Measurements from ENCODE around the gene YAF2. TPM values are rescaled to one million over a fixed set of nuclear protein-coding genes. Genes with fewer than 3 reads are reported as not detected.

Gene YAF2
- total and polyA plus RNA-seq, 2 experiments from 2014 or later = 1.0 TPM

DNA sequence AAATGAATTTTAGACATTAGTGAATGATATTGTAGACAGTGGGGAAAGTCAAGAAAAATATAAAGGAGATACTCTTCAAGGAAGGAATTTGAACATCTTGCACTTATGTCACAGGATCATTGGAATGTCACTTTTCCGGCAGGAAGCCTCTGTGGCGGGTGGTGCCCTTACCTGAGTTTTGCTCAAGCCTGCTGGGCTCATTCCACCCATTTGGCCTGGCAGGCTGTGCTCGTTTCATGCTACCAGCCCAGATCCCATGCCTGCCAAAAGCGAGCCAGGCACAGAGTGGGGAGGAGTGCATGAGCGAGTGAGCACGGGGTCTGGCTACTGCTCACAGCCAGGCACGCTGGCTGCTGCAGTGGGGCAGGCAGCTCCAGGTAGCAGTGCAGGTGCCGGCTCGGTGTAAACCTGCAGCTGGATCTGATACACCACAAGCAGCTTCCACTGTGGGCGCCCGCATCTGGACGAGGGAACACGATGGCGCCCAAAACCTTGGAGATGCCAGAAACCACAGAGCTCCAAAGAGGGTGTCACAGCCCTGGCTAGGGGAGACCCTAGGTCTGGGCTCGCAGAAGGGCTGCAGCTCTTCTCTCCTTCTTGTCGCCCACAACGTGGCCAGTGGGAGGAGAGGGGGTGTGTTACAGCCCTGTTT, 28.7 kb upstream of the YAF2 start (continued):
- TF ChIP-seq, protein P1, sequence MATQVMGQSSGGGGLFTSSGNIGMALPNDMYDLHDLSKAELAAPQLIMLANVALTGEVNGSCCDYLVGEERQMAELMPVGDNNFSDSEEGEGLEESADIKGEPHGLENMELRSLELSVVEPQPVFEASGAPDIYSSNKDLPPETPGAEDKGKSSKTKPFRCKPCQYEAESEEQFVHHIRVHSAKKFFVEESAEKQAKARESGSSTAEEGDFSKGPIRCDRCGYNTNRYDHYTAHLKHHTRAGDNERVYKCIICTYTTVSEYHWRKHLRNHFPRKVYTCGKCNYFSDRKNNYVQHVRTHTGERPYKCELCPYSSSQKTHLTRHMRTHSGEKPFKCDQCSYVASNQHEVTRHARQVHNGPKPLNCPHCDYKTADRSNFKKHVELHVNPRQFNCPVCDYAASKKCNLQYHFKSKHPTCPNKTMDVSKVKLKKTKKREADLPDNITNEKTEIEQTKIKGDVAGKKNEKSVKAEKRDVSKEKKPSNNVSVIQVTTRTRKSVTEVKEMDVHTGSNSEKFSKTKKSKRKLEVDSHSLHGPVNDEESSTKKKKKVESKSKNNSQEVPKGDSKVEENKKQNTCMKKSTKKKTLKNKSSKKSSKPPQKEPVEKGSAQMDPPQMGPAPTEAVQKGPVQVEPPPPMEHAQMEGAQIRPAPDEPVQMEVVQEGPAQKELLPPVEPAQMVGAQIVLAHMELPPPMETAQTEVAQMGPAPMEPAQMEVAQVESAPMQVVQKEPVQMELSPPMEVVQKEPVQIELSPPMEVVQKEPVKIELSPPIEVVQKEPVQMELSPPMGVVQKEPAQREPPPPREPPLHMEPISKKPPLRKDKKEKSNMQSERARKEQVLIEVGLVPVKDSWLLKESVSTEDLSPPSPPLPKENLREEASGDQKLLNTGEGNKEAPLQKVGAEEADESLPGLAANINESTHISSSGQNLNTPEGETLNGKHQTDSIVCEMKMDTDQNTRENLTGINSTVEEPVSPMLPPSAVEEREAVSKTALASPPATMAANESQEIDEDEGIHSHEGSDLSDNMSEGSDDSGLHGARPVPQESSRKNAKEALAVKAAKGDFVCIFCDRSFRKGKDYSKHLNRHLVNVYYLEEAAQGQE (IDR thresholded peaks at IDR 0.05; ENCODE audit: unreplicated experiment) = no peak
- TF ChIP-seq, protein P2, sequence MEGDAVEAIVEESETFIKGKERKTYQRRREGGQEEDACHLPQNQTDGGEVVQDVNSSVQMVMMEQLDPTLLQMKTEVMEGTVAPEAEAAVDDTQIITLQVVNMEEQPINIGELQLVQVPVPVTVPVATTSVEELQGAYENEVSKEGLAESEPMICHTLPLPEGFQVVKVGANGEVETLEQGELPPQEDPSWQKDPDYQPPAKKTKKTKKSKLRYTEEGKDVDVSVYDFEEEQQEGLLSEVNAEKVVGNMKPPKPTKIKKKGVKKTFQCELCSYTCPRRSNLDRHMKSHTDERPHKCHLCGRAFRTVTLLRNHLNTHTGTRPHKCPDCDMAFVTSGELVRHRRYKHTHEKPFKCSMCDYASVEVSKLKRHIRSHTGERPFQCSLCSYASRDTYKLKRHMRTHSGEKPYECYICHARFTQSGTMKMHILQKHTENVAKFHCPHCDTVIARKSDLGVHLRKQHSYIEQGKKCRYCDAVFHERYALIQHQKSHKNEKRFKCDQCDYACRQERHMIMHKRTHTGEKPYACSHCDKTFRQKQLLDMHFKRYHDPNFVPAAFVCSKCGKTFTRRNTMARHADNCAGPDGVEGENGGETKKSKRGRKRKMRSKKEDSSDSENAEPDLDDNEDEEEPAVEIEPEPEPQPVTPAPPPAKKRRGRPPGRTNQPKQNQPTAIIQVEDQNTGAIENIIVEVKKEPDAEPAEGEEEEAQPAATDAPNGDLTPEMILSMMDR (conservative IDR thresholded peaks at IDR 0.05; ENCODE audit: low read depth in 2 of 2) = no peak

DNA sequence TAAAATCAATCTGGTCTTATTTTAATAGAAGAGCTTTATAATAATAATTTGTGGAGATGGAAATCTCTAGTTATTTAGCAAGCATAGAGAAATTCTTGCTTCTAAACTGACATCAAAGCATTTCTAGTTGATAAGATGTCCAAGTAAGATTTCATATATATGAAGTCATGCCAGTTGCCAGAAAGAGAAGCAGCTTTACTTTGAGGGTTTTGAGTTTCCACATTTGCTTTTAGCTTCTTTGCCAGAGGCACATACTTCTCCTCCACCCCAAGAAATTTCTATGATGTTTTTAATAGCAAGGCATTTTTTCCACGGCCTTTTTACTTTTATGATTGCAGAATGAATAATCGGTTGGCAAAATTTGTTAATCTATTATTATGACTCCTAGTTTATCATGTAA, 24.2 kb upstream of the YAF2 start:
- Histone ChIP-seq H3K4me3 (no peak overlapping the region), H3K79me2 (replicated peaks; ENCODE audit: insufficient read depth) (no peaks in the 10 kb centered on the region), H3F3A (replicated peaks; ENCODE audit: low read depth) (no peaks in the 10 kb centered on the region), H3K27ac (ENCODE audit: low read depth) (no peak overlapping the region), H3K4me2 (no peak overlapping the region), H4K20me1 (replicated peaks; ENCODE audit: insufficient read depth) (peaks cover 7% of the 10 kb centered on the region; the same call in 1 of the 2 replicates), H3K36me3 (ENCODE audit: insufficient read depth) (no peaks in the 10 kb centered on the region), H3K9me2 (ENCODE audit: insufficient read depth) (no peaks in the 10 kb centered on the region), H3K4me1 (ENCODE audit: insufficient read depth) (no peaks in the 10 kb centered on the region), H3K27me3 (ENCODE audit: insufficient read depth) (no peaks in the 10 kb centered on the region), H2AFZ (no peak overlapping the region)
- H3K9me3 Mint-ChIP-seq = peaks cover 11% of the 10 kb centered on the region
- no peaks in the 10 kb centered on the region for H3K4me1 Mint-ChIP-seq
- ATAC-seq = no peak
- H3K27me3 Mint-ChIP-seq (ENCODE audit: insufficient read depth, low read depth, poor library complexity) = peaks cover 5% of the 10 kb centered on the region
- no peak overlapping the region for H3K27ac Mint-ChIP-seq
- no peak overlapping the region for H3K4me3 Mint-ChIP-seq
- no peak for DNase-seq (ENCODE audit: low spot score)
- H3K36me3 Mint-ChIP-seq (ENCODE audit: low read depth) = no peaks in the 10 kb centered on the region
- TF ChIP-seq, protein P1 (IDR thresholded peaks at IDR 0.05; ENCODE audit: unreplicated experiment) = no peak
- TF ChIP-seq CREB1 (CRISPR knock-in tag; IDR thresholded peaks at IDR 0.05; ENCODE audit: low read depth) (no peak), JUNB (IDR thresholded peaks at IDR 0.05; ENCODE audit: unreplicated experiment) (no peak), EZH2 (IDR thresholded peaks at IDR 0.05; ENCODE audit: low read depth, unreplicated experiment) (no peak), POLR2AphosphoS5 (IDR thresholded peaks at IDR 0.05; ENCODE audit: low read depth) (no peak)
- TF ChIP-seq, protein P2 (conservative IDR thresholded peaks at IDR 0.05; ENCODE audit: low read depth in 2 of 2) = no peak
